Inferior parietal cortex (tissue), 1 donor: ENCODE measurements around the gene THBS1.

Experiments used
- DNase-seq: peaks from one replicate; pipeline ENCODE4 v3.0.0-alpha.2; 2016; ENCODE audit errors: extremely low spot score

The THBS1 gene

GRCh38 chr15:39588531-39589192, 7.8 kb downstream of the THBS1 start:
- DNase-seq, result no peak

GRCh38 chr15:39589193-39589814, 8.4 kb downstream of the THBS1 start:
- DNase-seq, result no peak

GRCh38 chr15:39589815-39590644, 9.2 kb downstream of the THBS1 start:
- DNase-seq, result no peak

- DNase-seq, result no peak
Observed at GRCh38 chr15:39591141-39591895, 10.4 kb downstream of the THBS1 start.

GRCh38 chr15:39591896-39592315, 11.0 kb downstream of the THBS1 start:
- DNase-seq, result no peak

- DNase-seq, result no peak
Observed at GRCh38 chr15:39592500-39592899, 11.6 kb downstream of the THBS1 start.

GRCh38 chr15:39593071-39593655, 12.3 kb downstream of the THBS1 start:
- no peak for DNase-seq

- DNase-seq, result no peak
Observed at GRCh38 chr15:39593656-39594445, 13.0 kb downstream of the THBS1 start.

GRCh38 chr15:39594446-39595337, 13.8 kb downstream of the THBS1 start:
- no peak for DNase-seq

GRCh38 chr15:39595338-39596221, 14.7 kb downstream of the THBS1 start:
- DNase-seq, result no peak

- no peak for DNase-seq
Observed at GRCh38 chr15:39596358-39597051, 15.6 kb downstream of the THBS1 start.

GRCh38 chr15:39597336-39597735, 16.5 kb downstream of the THBS1 start:
- DNase-seq, result no peak

GRCh38 chr15:39597751-39598185, 16.9 kb downstream of the THBS1 start:
- no peak for DNase-seq

GRCh38 chr15:39598186-39598850, 17.4 kb downstream of the THBS1 start:
- DNase-seq, result no peak

- no peak for DNase-seq
Observed at GRCh38 chr15:39598958-39599845, 18.3 kb downstream of the THBS1 start.

- DNase-seq, result no peak
Observed at GRCh38 chr15:39599871-39600270, 19.0 kb downstream of the THBS1 start.
